HFF-Myc (cell line): ENCODE data around the gene TNRC18.
"Not testable (repeated sequence)": the region's sequence is repeated elsewhere in the genome, so short reads cannot be mapped to it uniquely, and the experiment has no call there.

ENCODE experiments used
- DNase-seq: peaks from one replicate; pipeline ENCODE4 v3.0.0-alpha.2; 2011; ENCODE audit warnings: low read depth; ENCODE audit errors: extremely low read depth
- H3K4me3 ChIP-seq: replicated peaks from 2 replicates; pipeline ENCODE4 v1.5.1; 2011; ENCODE audit warnings: low read depth, mild to moderate bottlenecking, control low read depth, low read length
- TF ChIP-seq, protein P1 (sequence below): IDR thresholded peaks from 2 replicates; pipeline ENCODE4 v1.5.1; 2012; ENCODE audit warnings: mild to moderate bottlenecking, low read depth, low read length, control low read depth; ENCODE audit errors: missing control alignments

TNRC18 gene

DNA sequence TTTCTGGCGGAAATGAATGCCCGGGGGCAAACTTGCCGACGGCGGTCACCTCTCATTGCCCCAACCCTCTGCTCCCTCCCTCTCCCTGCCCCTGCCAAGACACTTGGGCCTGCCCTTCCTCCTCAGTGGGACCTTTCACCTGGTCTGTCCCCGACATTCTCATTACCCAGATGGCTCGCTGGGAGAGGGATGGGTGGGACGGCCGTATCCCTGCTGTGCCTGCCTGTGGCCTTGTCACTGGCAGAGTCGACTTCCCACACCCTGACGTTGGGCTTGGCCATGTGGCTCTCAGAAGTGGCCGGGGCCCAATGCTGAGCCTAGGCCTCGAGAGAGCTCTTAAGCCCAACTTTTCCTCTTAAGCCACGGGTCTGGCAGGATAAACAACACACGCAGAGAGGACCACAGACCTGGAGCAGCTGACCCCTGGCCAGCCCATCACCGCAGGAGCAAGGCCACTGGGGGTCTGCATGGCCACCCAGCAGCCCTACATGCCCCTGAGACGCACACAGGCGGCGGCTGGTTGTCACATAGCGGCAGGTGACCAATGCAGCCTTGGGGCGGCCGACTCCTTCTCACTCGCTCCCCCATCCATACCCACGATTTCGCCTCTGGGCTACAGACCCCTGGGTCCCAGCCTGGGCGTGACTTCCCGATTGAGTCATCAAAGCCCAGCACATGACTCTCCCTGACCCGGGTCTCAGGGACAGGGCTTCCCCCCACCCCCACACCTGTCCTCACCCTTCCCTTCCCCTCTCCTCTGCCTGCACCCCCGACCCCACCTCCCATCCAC, 100.8 kb downstream of the TNRC18 start:
- no peak overlapping the region for H3K4me3 ChIP-seq
- DNase-seq = no peak
- TF ChIP-seq, protein P1, sequence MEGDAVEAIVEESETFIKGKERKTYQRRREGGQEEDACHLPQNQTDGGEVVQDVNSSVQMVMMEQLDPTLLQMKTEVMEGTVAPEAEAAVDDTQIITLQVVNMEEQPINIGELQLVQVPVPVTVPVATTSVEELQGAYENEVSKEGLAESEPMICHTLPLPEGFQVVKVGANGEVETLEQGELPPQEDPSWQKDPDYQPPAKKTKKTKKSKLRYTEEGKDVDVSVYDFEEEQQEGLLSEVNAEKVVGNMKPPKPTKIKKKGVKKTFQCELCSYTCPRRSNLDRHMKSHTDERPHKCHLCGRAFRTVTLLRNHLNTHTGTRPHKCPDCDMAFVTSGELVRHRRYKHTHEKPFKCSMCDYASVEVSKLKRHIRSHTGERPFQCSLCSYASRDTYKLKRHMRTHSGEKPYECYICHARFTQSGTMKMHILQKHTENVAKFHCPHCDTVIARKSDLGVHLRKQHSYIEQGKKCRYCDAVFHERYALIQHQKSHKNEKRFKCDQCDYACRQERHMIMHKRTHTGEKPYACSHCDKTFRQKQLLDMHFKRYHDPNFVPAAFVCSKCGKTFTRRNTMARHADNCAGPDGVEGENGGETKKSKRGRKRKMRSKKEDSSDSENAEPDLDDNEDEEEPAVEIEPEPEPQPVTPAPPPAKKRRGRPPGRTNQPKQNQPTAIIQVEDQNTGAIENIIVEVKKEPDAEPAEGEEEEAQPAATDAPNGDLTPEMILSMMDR = no peak

DNA sequence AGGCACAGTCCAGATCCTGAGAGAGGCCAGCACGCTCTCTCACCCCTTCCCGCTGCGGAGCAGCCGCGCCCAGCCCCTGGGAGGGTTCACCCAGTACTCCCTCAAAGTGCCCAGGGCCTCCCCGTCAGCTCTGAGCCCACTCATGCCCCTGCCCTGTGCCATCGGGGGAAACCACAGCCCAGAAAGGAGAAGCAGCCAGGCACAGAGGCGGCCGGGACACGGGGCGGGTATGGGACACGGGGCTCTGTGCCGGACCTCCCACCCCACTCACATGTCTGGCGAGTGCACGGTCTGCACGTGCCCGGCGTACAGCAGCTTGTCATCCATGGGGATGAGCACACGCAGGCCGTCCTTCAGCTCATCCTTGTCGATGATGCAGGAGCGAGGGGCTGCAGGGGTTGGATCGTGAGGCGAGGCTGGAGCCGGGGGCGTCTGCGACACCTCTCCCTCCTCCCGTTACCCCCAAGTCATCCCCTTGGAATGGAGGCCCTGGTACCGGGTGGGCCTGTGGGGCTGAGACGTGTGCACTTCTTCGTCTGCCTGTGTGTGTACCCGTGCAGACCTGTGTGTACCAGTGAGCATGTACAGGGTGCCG, 102.7 kb downstream of the TNRC18 start:
- no peak overlapping the region for H3K4me3 ChIP-seq
- TF ChIP-seq, protein P1 = no peak
- no peak for DNase-seq

DNA sequence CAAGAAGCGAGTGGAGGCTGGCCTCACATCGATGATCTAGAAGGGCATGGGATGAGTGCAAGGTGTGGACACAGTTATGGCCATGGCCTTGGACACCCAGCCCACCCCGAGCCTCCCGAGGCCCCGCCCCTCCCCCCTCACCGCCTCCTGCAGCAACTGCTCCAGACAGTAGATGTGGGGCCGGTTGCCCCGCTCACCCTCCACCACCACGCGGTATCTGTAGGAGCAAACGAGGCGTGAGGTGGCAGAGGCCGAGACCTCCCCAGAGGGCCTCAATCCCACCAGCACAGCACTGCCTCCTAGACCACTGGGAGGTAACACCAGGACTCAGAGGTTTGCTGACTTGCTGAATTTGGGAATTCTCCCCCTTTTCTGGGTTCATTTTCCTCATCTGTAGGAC, 103.2 kb downstream of the TNRC18 start:
- DNase-seq = no peak
- no peak overlapping the region for H3K4me3 ChIP-seq

DNA sequence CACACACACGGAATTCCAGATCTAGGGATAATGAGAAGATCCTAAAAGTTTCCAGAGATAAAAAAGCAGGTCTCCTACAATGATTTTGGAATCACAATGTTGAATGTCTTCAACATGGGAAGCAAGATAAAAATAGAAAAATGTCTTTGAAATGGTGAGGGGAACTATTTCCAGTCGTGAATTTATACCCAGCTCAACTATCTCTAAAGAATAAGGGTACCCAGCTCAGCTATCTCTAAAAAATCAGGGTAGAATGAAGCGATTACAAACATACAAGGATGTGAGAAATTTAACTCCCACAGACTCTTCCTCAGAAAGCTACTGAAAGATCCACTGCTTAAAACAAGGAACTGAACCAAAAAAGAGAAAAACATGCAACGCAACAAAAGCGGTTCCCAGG, 105.0 kb downstream of the TNRC18 start:
- not testable (repeated sequence) for H3K4me3 ChIP-seq, DNase-seq

More for the DNA sequence above, 103.2 kb downstream of the TNRC18 start:
- TF ChIP-seq, protein P1 = no peak

DNA sequence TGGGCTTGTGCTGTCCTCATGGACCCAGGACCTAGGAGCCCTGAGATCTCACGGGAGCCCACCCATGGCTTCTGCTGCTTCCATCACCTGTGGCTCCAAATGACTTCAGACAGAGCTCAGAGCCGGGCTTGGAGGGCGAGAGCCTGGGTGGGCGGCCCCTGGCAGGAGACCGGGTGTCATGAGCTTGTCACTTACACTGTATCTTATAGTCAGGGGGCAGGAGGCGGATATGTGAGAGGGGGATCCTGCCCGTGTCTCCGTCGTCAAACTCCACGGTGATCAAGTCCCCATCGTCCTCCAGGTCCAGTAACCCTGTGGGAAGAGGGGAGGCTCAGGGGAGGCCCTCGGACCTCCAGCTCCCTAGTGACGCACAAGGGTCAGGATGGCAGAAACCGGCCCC, 107.9 kb downstream of the TNRC18 start:
- no peak for DNase-seq
- TF ChIP-seq, protein P1 = no peak
- no peak overlapping the region for H3K4me3 ChIP-seq

DNA sequence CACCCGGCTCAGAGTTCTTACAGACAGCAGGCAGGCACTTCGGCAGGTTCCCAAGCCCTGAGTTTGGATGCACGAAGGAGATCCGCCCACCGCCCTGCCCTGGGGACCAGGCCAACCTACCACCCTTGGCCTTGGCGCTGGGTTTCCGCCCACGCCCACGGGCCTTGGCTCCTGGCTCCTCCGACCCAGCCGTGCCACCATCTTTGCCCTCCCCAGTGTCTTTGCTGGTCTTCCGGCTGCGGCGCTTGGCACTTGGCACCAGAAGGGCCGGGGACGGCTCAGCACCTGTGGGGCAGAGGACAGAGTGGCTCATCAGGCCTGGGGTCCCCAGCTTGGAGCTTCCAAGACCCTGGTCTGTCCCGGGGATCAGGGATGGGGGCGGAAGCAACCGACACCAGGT, 108.8 kb downstream of the TNRC18 start:
- DNase-seq = no peak
- no peak overlapping the region for H3K4me3 ChIP-seq
- TF ChIP-seq, protein P1 = no peak

DNA sequence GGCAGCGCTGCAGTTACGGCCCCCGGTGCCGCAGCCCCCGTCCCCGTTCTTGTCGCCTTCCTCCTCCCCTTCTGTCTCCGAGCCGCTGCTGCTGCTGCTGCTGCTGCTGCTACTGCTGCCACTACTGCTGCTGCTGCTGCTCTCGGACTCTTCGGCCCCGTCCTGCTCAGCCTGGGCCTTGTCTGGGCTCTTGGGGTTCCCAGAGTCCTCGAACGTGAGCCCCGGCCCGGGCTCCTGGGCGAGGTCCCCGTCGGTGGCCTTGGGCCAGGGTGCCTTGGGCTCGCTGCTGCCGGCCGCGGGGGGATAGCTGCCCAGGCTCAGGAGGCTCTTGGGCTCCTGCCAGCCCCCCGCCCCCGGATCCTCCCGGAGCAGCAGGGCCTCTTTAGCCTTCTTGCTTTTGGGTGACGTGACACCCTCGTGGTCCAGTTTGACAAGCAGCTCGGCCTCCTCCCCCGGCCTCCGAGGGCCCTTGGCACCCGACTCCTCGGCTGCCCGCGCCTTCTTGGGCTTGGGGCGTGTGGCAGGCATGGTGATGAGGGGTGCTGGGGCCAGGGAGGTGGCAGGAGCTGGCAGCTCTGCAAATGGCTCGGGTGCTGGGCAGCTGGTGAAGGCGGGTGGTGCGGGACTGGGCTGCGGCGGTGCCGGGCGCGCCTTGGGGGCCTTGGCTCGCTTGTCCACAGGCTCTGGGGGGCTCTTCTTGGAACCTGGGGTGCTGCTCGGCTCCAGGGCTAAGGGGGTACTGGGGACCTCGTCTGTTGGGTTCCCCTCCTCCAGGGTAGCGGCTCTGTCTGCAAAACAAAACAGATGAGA, 110.4 kb downstream of the TNRC18 start:
- H3K4me3 ChIP-seq, DNase-seq: not testable (repeated sequence)

DNA sequence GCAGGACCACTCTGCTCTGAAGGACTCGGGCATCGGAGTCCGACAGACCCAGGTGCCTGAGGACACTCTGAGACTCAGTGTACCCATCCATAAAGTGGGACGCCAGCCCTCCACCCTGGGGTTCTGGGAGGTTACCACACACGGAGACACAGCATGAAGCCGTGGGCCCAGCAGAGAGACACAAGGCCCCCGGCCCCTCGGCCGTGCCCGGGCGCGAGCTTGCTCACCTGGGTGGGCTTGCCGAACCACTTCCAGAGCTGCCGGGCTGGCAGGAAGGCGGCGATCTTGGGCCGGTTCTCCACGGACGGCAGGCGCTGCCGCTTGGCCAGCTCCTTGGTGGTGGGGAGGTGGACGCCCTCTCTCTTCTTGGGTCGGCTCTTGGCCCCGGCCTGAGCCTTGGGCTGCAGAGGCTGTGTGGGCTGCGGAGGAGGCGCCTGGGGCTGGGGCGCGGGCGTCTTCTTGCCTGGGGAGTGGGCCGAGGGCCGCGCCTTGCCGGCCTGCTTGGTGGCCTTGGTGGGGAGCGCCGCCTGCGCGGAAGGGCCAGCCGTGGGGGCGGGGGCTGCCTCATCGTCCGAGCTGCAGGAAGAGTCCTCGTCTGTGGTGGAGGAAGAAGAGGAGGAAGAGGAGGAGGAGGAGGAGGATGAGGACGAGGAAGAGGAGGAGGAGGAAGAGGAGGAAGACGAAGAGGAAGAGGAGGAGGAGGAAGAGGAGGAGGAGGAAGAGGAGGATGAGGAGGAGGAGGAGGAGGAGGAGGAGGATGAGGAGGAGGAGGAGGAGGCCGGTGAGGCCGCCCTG, 111.2 kb downstream of the TNRC18 start:
- not testable (repeated sequence) for H3K4me3 ChIP-seq, DNase-seq
